ENCODE results near the gene SDHC. TPM values are rescaled to one million over a fixed set of nuclear protein-coding genes. Genes with fewer than 3 reads are reported as not detected.
A peak's percentile ranks its signal among the peaks of the same experiment; 100 is the strongest.

SDHC gene
- total and polyA plus RNA-seq, 2 of the 13 experiments (the other 11 are each of a cell fraction or from before 2014, with no cell fraction given) = 27.1 to 229 TPM

DNA sequence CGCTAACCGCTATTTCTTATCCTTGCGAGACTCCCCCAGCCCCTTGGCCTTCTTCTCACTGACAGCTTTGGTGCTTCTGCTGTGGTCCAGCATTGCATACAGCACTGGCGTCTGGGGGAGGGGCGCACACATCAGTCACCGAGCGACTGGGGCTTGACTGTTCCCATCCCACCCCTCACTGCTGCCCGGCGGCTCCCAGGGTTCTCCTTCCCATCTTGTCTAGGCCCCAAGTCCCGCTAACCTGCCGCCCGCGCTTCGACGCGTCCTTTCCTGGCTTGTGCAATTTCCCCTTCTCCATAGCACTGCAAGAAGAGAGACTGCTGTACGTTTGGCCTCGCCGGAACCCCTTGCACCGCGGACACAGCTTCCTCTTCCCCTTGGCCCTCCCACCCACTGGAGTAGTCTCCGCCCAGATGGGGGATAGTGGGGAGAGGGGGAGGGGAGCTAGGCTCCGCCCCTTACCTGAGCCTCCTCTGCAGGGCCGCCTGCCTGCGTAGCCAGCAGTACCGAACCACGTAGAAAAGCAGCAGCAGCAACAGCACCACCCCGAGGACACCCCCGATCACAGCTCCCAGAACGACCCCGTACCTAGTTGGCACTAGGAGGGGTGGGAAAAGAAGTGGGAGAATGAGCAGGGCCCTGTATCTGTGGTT is 8.2 kb upstream of the SDHC start (continued):
- TF ChIP-seq ZBTB38 (CRISPR knock-in tag; IDR thresholded peaks at IDR 0.05) (peak; percentile 46; the same call in 1 of the 2 replicates), ZFP82 (CRISPR knock-in tag; IDR thresholded peaks at IDR 0.05; ENCODE audit: borderline replicate concordance) (no peak), RNF2 (conservative IDR thresholded peaks at IDR 0.05; ENCODE audit: low read depth) (no peak), REXO4 (CRISPR knock-in tag; IDR thresholded peaks at IDR 0.05; ENCODE audit: borderline replicate concordance) (no peak), SP1 (IDR thresholded peaks at IDR 0.05) (no peak), SP1 (CRISPR knock-in tag; IDR thresholded peaks at IDR 0.05) (0 out of 2 replicates have a peak, but pooled peaks have one; percentile 53), POLR2AphosphoS5 (IDR thresholded peaks at IDR 0.05; ENCODE audit: low read depth, low read length) (peak; percentile 49; the same call in 1 of the 2 replicates)
- TF ChIP-seq, protein P1, sequence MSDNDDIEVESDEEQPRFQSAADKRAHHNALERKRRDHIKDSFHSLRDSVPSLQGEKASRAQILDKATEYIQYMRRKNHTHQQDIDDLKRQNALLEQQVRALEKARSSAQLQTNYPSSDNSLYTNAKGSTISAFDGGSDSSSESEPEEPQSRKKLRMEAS (IDR thresholded peaks at IDR 0.05) = 0 out of 2 replicates have a peak, but pooled peaks have one; percentile 14
- TF ChIP-seq, protein P2, sequence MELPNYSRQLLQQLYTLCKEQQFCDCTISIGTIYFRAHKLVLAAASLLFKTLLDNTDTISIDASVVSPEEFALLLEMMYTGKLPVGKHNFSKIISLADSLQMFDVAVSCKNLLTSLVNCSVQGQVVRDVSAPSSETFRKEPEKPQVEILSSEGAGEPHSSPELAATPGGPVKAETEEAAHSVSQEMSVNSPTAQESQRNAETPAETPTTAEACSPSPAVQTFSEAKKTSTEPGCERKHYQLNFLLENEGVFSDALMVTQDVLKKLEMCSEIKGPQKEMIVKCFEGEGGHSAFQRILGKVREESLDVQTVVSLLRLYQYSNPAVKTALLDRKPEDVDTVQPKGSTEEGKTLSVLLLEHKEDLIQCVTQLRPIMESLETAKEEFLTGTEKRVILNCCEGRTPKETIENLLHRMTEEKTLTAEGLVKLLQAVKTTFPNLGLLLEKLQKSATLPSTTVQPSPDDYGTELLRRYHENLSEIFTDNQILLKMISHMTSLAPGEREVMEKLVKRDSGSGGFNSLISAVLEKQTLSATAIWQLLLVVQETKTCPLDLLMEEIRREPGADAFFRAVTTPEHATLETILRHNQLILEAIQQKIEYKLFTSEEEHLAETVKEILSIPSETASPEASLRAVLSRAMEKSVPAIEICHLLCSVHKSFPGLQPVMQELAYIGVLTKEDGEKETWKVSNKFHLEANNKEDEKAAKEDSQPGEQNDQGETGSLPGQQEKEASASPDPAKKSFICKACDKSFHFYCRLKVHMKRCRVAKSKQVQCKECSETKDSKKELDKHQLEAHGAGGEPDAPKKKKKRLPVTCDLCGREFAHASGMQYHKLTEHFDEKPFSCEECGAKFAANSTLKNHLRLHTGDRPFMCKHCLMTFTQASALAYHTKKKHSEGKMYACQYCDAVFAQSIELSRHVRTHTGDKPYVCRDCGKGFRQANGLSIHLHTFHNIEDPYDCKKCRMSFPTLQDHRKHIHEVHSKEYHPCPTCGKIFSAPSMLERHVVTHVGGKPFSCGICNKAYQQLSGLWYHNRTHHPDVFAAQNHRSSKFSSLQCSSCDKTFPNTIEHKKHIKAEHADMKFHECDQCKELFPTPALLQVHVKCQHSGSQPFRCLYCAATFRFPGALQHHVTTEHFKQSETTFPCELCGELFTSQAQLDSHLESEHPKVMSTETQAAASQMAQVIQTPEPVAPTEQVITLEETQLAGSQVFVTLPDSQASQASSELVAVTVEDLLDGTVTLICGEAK (IDR thresholded peaks at IDR 0.05) = no peak
- TF ChIP-seq, protein P2 (CRISPR knock-in tag; IDR thresholded peaks at IDR 0.05) = no peak
- TF ChIP-seq, protein P3, sequence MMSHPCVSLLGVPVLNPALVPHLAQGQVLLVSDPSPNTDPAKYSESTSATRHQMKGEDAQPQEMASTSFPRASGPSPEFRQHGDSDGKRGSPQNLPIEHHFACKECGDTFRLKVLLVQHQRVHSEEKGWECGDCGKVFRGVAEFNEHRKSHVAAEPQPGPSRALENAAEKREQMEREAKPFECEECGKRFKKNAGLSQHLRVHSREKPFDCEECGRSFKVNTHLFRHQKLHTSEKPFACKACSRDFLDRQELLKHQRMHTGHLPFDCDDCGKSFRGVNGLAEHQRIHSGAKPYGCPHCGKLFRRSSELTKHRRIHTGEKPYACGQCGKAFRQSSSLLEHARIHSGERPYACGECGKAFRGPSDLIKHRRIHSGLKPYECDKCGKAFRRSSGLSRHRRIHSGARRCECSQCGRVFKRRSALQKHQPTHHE (CRISPR knock-in tag; IDR thresholded peaks at IDR 0.05; ENCODE audit: borderline replicate concordance) = no peak
- TF ChIP-seq, protein P4, sequence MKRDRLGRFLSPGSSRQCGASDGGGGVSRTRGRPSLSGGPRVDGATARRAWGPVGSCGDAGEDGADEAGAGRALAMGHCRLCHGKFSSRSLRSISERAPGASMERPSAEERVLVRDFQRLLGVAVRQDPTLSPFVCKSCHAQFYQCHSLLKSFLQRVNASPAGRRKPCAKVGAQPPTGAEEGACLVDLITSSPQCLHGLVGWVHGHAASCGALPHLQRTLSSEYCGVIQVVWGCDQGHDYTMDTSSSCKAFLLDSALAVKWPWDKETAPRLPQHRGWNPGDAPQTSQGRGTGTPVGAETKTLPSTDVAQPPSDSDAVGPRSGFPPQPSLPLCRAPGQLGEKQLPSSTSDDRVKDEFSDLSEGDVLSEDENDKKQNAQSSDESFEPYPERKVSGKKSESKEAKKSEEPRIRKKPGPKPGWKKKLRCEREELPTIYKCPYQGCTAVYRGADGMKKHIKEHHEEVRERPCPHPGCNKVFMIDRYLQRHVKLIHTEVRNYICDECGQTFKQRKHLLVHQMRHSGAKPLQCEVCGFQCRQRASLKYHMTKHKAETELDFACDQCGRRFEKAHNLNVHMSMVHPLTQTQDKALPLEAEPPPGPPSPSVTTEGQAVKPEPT (CRISPR knock-in tag; IDR thresholded peaks at IDR 0.05; ENCODE audit: low read depth) = 0 out of 2 replicates have a peak, but pooled peaks have one; percentile 52
